ENCODE measurements around the gene PYGO1. TPM values are rescaled to one million over a fixed set of nuclear protein-coding genes. Genes with fewer than 3 reads are reported as not detected.
"Not testable (repeated sequence)": the region's sequence is repeated elsewhere in the genome, so short reads cannot be mapped to it uniquely, and the experiment has no call there.

The PYGO1 gene
- total and polyA plus RNA-seq, 11 donors = 1.1 to 8.2 (median 4.7) TPM

GRCh38 chr15:55606214-55606613, 18.1 kb upstream of the PYGO1 start:
- Histone ChIP-seq H3K4me1 (no peaks in the 10 kb centered on the region), H3K27me3 (no peaks in the 10 kb centered on the region), H3K4me3 (no peak overlapping the region), H3K9me3 (peaks cover 0 to 23% (median 6%) of the 10 kb centered on the region in 12 donors), H3K27ac (no peak overlapping the region), H3K36me3 (no peaks in the 10 kb centered on the region)
- no peak for DNase-seq
- ATAC-seq = no peak
- 91 to 94% (median 92%) methylated on average over 5 of the region's 5 CpGs for WGBS, 4 donors
- intact Hi-C loops (cut with DNase I) = no loop called here
- TF ChIP-seq CTCF (IDR thresholded peaks at IDR 0.05) = no peak
- TF ChIP-seq POLR2A (IDR thresholded peaks at IDR 0.05) = no peak

- Histone ChIP-seq H3K27ac (no peak overlapping the region), H3K4me3 (no peak overlapping the region), H3K27me3 (no peaks in the 10 kb centered on the region), H3K9me3 (peaks cover 0 to 8% (median 3%) of the 10 kb centered on the region in 12 donors), H3K4me1 (no peaks in the 10 kb centered on the region), H3K36me3 (no peaks in the 10 kb centered on the region)
- WGBS, 4 donors = 81 to 85% (median 83%) methylated on average over 5 of the region's 5 CpGs
- no peak for DNase-seq
- intact Hi-C loops (cut with DNase I) = no loop called here
- no peak for ATAC-seq
- TF ChIP-seq POLR2A (IDR thresholded peaks at IDR 0.05) = no peak
- no peak for TF ChIP-seq CTCF (IDR thresholded peaks at IDR 0.05)
Observed at GRCh38 chr15:55601374-55601773, 13.2 kb upstream of the PYGO1 start.

- Histone ChIP-seq H3K27ac (no peak overlapping the region), H3K4me3 (no peak overlapping the region), H3K27me3 (no peaks in the 10 kb centered on the region), H3K4me1 (no peaks in the 10 kb centered on the region), H3K36me3 (no peaks in the 10 kb centered on the region), H3K9me3 (no peaks in the 10 kb centered on the region)
- ATAC-seq = no peak
- TF ChIP-seq CTCF (IDR thresholded peaks at IDR 0.05) (no peak), POLR2A (IDR thresholded peaks at IDR 0.05) (no peak)
- no peak for DNase-seq
- intact Hi-C loops (cut with DNase I) = no loop called here
- 88 to 93% (median 91%) methylated on average over 3 of the region's 3 CpGs for WGBS, 4 donors
Observed at GRCh38 chr15:55599439-55599838, 11.3 kb upstream of the PYGO1 start.

GRCh38 chr15:55593019-55593418, 4.9 kb upstream of the PYGO1 start:
- peaks cover 0 to 13% (median 0%) of the 10 kb centered on the region in 9 donors for H3K27me3 ChIP-seq
- WGBS, 4 donors = 88 to 100% (median 98%) methylated on average over 1 of the region's 1 CpG
- H3K27ac ChIP-seq, ATAC-seq, H3K9me3 ChIP-seq, H3K4me3 ChIP-seq, DNase-seq, H3K4me1 ChIP-seq, H3K36me3 ChIP-seq: not testable (repeated sequence)
- intact Hi-C loops (cut with DNase I) = loop anchor here in 1 of 10 donors (5.0 kb wide), 1 partner anchor 49 kb away; no protein-coding TSS in a partner anchor

DNA sequence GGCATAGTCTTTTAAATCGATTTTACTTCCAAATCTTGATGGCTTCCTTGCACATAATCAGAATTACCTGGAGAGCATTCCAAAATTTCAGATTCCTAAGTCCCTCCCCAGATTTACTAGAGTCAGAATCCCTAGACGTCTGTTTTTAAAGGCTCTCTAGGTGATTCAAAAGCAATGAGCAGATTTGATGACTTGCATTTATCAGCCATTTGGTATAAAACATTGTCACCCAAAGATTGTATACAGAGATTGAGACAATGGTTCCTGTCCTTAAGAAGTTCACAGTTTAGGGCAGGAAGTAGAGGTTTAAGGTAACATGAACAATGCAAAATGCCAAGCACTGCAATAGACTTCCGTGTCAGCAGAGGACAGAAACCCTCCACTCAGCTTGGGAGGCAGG, 2.6 kb upstream of the PYGO1 start:
- ATAC-seq (no peak), DNase-seq (no peak)
- Histone ChIP-seq H3K27me3 (peaks cover 0 to 33% (median 5%) of the 10 kb centered on the region in 9 donors), H3K9me3 (no peaks in the 10 kb centered on the region), H3K36me3 (no peaks in the 10 kb centered on the region), H3K4me1 (peaks cover 0 to 13% (median 0%) of the 10 kb centered on the region in 12 donors), H3K27ac (no peak overlapping the region), H3K4me3 (no peak overlapping the region)
- 76 to 85% (median 79%) methylated on average over 3 of the region's 3 CpGs for WGBS, 4 donors
- intact Hi-C loops (cut with DNase I) = loop anchor here in 1 of 10 donors (5.0 kb wide), 1 partner anchor 52 kb away; no protein-coding TSS in a partner anchor
- TF ChIP-seq CTCF (IDR thresholded peaks at IDR 0.05) = no peak
- no peak for TF ChIP-seq POLR2A (IDR thresholded peaks at IDR 0.05)

All from heart left ventricle (tissue), 16 donors.